Testis (tissue), 2 donors: Measurements from ENCODE around the gene KLRF1.

ENCODE experiments used
- CTCF ChIP-seq, 3 experiments: fragments of 450-650 bp in 2 of 3; fragments of 200-600 bp in 1 of 3; sonication (generic) in 1 of 3; IDR thresholded peaks; one replicate each; pipeline ENCODE4 v1.5.1; 2016 to 2019; ENCODE audit warnings: antibody characterized with exemption in 3 of 3, mild to moderate bottlenecking in 2 of 3, moderate library complexity in 1 of 3
- POLR2A ChIP-seq: fragments of 450-650 bp; IDR thresholded peaks from one replicate; pipeline ENCODE4 v1.6.1; 2017; ENCODE audit warnings: antibody characterized with exemption, mild to moderate bottlenecking, moderate library complexity

- TF ChIP-seq CTCF (IDR thresholded peaks at IDR 0.05): no peak
- no peak for TF ChIP-seq POLR2A
Observed at GRCh38 chr12:9831720-9832119, 4.4 kb downstream of the KLRF1 start.
